Fibroblast of lung (primary cell): ENCODE data around the gene DNAJC11. TPM values are rescaled to one million over a fixed set of nuclear protein-coding genes. Genes with fewer than 3 reads are reported as not detected.
A peak's percentile ranks its signal among the peaks of the same experiment; 100 is the strongest.

Experiments used
- DNase-seq, 2 donors: peaks; one replicate each; pipeline versions ENCODE4 v3.0.0 to v3.0.0-alpha.2; 2010; ENCODE audit warnings: low read depth in 2 of 2
- H2AFZ ChIP-seq: 2 replicates; pipeline ENCODE4 v1.5.1; 2012; ENCODE audit warnings: low read length, control low read depth, inconsistent platforms
- H3K27ac ChIP-seq: 2 replicates; pipeline ENCODE4 v1.5.1; 2011; ENCODE audit warnings: low read length, control low read depth; ENCODE audit not compliant: insufficient read depth
- H3K27me3 ChIP-seq: 2 replicates; pipeline ENCODE4 v1.5.1; 2011; ENCODE audit warnings: mild to moderate bottlenecking, low read length; ENCODE audit not compliant: control insufficient read depth, insufficient read depth
- H3K36me3 ChIP-seq: 2 replicates; pipeline ENCODE4 v1.5.1; 2011; ENCODE audit warnings: low read length; ENCODE audit not compliant: control insufficient read depth, insufficient read depth
- H3K4me1 ChIP-seq: 2 replicates; pipeline ENCODE4 v1.5.1; 2011; ENCODE audit warnings: low read length; ENCODE audit not compliant: control insufficient read depth, insufficient read depth; ENCODE audit errors: extremely low read depth
- H3K4me2 ChIP-seq: 2 replicates; pipeline ENCODE4 v1.5.1; 2011; ENCODE audit warnings: low read length, control low read depth; ENCODE audit not compliant: insufficient read depth; ENCODE audit errors: extremely low read depth
- H3K4me3 ChIP-seq, 4 experiments: fragments of 200-600 bp in 1 of 4; sonication (generic) in 1 of 4; replicated peaks in 1 of 4; 2 replicates each; pipeline ENCODE4 v1.5.1; 2011 to 2016; ENCODE audit warnings: low read length in 4 of 4, low read depth in 3 of 4, mild to moderate bottlenecking in 3 of 4, control low read depth in 2 of 4, inconsistent platforms in 1 of 4, mixed read lengths in 1 of 4; ENCODE audit not compliant: insufficient read depth in 1 of 4; ENCODE audit errors: control extremely low read depth in 1 of 4
- H3K79me2 ChIP-seq: 2 replicates; pipeline ENCODE4 v1.5.1; 2012; ENCODE audit warnings: mild to moderate bottlenecking, low read length, inconsistent platforms; ENCODE audit not compliant: control insufficient read depth, insufficient read depth
- H3K9ac ChIP-seq: 2 replicates; pipeline ENCODE4 v1.5.1; 2011; ENCODE audit warnings: mild to moderate bottlenecking, low read length, control low read depth; ENCODE audit not compliant: insufficient read depth
- H3K9me3 ChIP-seq: 2 replicates; pipeline ENCODE4 v1.5.1; 2012; ENCODE audit warnings: low read depth, low read length; ENCODE audit not compliant: control insufficient read depth, insufficient read depth
- H4K20me1 ChIP-seq: 2 replicates; pipeline ENCODE4 v1.5.1; 2011; ENCODE audit warnings: low read length; ENCODE audit not compliant: control insufficient read depth, insufficient read depth; ENCODE audit errors: extremely low read depth
- CTCF ChIP-seq, 2 donors: IDR thresholded peaks in 1 of 2; conservative IDR thresholded peaks in 1 of 2; 1 replicate in 1 of 2; 2 replicates in 1 of 2; pipeline ENCODE4 v1.5.1; 2011 to 2012; ENCODE audit warnings: low read length in 2 of 2, control low read depth in 1 of 2, inconsistent platforms in 1 of 2, low read depth in 1 of 2, mild to moderate bottlenecking in 1 of 2
- EZH2 ChIP-seq: IDR thresholded peaks from 2 replicates; pipeline ENCODE4 v1.5.1; 2012; ENCODE audit warnings: low read length, control low read depth, mild to moderate bottlenecking; ENCODE audit errors: missing control alignments
- polyA plus RNA-seq, 2 donors: library from polyadenylated mRNA; depleted of rRNA in 1 of 2; stranded (reverse) in 1 of 2; unstranded in 1 of 2; fragments of >200 nt; gene quantifications; 2 replicates each; pipeline ENCODE4 v1.2.1, GENCODE V29; 2011 to 2012; ENCODE audit warnings: missing spikeins in 1 of 2
- total RNA-seq: library from RNA; depleted of rRNA; stranded (reverse); fragments of >200 nt; gene quantifications from 2 replicates; pipeline ENCODE4 v1.2.1, GENCODE V29; 2014

DNAJC11 gene
- total and polyA plus RNA-seq, 2 donors (not counting 1 experiment from before 2014, with no cell fraction given), result 31.8 to 35.2 TPM

- no peaks in the 10 kb centered on the region for H3K27me3 ChIP-seq
- H2AFZ ChIP-seq, result no peak overlapping the region
- peaks cover 15% of the 10 kb centered on the region for H3K79me2 ChIP-seq
- peak overlapping the region; percentile 61 for H3K4me2 ChIP-seq
- no peaks in the 10 kb centered on the region for H3K9me3 ChIP-seq
- H4K20me1 ChIP-seq, result no peaks in the 10 kb centered on the region
- TF ChIP-seq CTCF (conservative IDR thresholded peaks at IDR 0.05 in 1 of 2, IDR thresholded peaks at IDR 0.05 in 1 of 2; ENCODE audit: low read depth in 1 of 2, low read length in 2 of 2) (no peak), EZH2 (no peak)
- H3K4me3 ChIP-seq, result no peak overlapping the region
- peaks cover 5% of the 10 kb centered on the region for H3K4me1 ChIP-seq
- no peaks in the 10 kb centered on the region for H3K36me3 ChIP-seq
- no peak overlapping the region for H3K9ac ChIP-seq
- H3K27ac ChIP-seq, result peak overlapping the region; percentile 44
- peak in 1 of 2 donors; percentile 36 for DNase-seq
Observed at GRCh38 chr1:6686294-6686693, 15.3 kb downstream of the DNAJC11 start.

DNA sequence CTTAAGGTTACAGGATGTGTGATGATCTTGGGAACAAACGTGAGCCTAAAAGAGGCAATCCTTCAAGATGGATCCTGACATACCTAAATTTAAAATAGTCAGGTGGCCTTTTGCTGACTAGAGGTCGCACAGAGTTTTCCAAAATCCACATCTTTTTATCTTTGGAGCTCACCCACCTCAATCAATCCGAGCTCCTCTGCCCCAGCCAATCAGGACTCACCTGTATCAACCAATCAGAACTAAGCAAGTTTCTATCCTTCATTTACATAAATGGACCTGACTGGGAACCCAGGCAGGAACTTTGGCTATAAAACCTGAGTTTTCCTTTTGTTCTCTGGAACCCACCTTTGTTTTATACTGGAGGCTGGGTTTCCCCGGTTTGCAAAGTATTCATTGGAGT, 16.2 kb downstream of the DNAJC11 start:
- DNase-seq, result no peak
- H3K4me3 ChIP-seq, result no peak overlapping the region
- no peaks in the 10 kb centered on the region for H3K9me3 ChIP-seq
- no peak overlapping the region for H2AFZ ChIP-seq
- H3K36me3 ChIP-seq, result no peaks in the 10 kb centered on the region
- H3K27me3 ChIP-seq, result no peaks in the 10 kb centered on the region
- H4K20me1 ChIP-seq, result no peaks in the 10 kb centered on the region
- H3K9ac ChIP-seq, result no peak overlapping the region
- no peak overlapping the region for H3K27ac ChIP-seq
- H3K4me1 ChIP-seq, result peaks cover 5% of the 10 kb centered on the region
- peaks cover 13% of the 10 kb centered on the region for H3K79me2 ChIP-seq
- H3K4me2 ChIP-seq, result no peak overlapping the region
- TF ChIP-seq EZH2 (no peak), CTCF (conservative IDR thresholded peaks at IDR 0.05 in 1 of 2, IDR thresholded peaks at IDR 0.05 in 1 of 2; ENCODE audit: low read depth in 1 of 2, low read length in 2 of 2) (no peak)

DNA sequence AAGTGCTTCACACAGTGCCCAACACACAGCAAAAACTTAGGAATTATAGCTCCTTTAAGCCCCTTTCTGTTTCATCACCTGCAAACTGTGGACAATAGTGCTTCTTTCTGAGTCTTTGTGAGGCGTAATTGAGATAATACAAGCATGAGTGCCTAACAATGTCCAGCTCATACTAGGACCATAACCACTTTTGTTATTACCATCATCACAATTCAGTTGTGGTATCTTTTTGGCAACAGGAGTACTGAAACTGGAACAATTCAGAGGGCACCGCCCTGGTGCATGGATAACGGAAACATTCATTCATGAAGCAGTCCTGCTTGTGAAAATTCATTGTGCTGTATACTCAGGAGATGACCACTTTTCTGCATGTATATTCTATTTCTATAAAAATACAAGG, 18.2 kb downstream of the DNAJC11 start:
- H2AFZ ChIP-seq, result no peak overlapping the region
- no peaks in the 10 kb centered on the region for H3K36me3 ChIP-seq
- H3K79me2 ChIP-seq, result peaks cover 7% of the 10 kb centered on the region
- no peak overlapping the region for H3K27ac ChIP-seq
- DNase-seq, result no peak
- H3K4me2 ChIP-seq, result no peak overlapping the region
- no peaks in the 10 kb centered on the region for H3K27me3 ChIP-seq
- peaks cover 5% of the 10 kb centered on the region for H3K4me1 ChIP-seq
- no peaks in the 10 kb centered on the region for H3K9me3 ChIP-seq
- TF ChIP-seq EZH2, result no peak
- no peak for TF ChIP-seq CTCF (conservative IDR thresholded peaks at IDR 0.05 in 1 of 2, IDR thresholded peaks at IDR 0.05 in 1 of 2; ENCODE audit: low read depth in 1 of 2, low read length in 2 of 2)
- H3K4me3 ChIP-seq, result no peak overlapping the region
- no peaks in the 10 kb centered on the region for H4K20me1 ChIP-seq
- no peak overlapping the region for H3K9ac ChIP-seq
